HepG2 (cell line): ENCODE measurements around the gene TRPC1. TPM values are rescaled to one million over a fixed set of nuclear protein-coding genes. Genes with fewer than 3 reads are reported as not detected.

Source experiments
- ARNTL ChIP-seq: sonication (generic); formaldehyde crosslinking; IDR thresholded peaks from 2 replicates; pipeline ENCODE4 v1.4.0; 2020; ENCODE audit warnings: mild to moderate bottlenecking, missing genetic modification reagents
- FOXA1 ChIP-seq, 2 experiments: fragments of 450-650 bp in 1 of 2; sonication (generic) in 1 of 2; formaldehyde crosslinking in 1 of 2; IDR thresholded peaks; 2 replicates each; pipeline versions ENCODE4 v1.4.0 to v1.6.1; 2016 to 2020; ENCODE audit warnings: missing genetic modification reagents in 1 of 2
- NONO ChIP-seq, 2 experiments: fragments of 450-650 bp in 1 of 2; sonication (generic) in 1 of 2; formaldehyde crosslinking in 1 of 2; IDR thresholded peaks in 1 of 2; conservative IDR thresholded peaks in 1 of 2; 2 replicates each; pipeline versions ENCODE4 v1.6.1 to v1.8.0; 2017 to 2022; ENCODE audit warnings: mild to moderate bottlenecking in 1 of 2, missing genetic modification reagents in 1 of 2, moderate library complexity in 1 of 2
- NRL ChIP-seq: sonication (generic); formaldehyde crosslinking; IDR thresholded peaks from 2 replicates; pipeline ENCODE4 v1.5.0; 2020; ENCODE audit warnings: missing genetic modification reagents, mild to moderate bottlenecking, moderate library complexity, borderline replicate concordance
- PHF8 ChIP-seq: sonication (generic); formaldehyde crosslinking; IDR thresholded peaks from 2 replicates; pipeline ENCODE4 v1.5.0; 2020; ENCODE audit warnings: missing genetic modification reagents
- RERE ChIP-seq: IDR thresholded peaks from 2 replicates; pipeline ENCODE4 v1.6.1; 2016; ENCODE audit warnings: low read depth, missing genetic modification reagents, missing compliant biosample characterization
- SIX1 ChIP-seq: sonication (generic); formaldehyde crosslinking; IDR thresholded peaks from 2 replicates; pipeline ENCODE4 v1.4.0; 2020; ENCODE audit warnings: missing genetic modification reagents, borderline replicate concordance
- SP2 ChIP-seq: sonication (generic); formaldehyde crosslinking; IDR thresholded peaks from 2 replicates; pipeline ENCODE4 v1.5.1; 2020; ENCODE audit warnings: mild to moderate bottlenecking, missing genetic modification reagents
- TERF1 ChIP-seq: sonication (generic); formaldehyde crosslinking; IDR thresholded peaks from 2 replicates; pipeline ENCODE4 v1.8.0; 2022; ENCODE audit warnings: mild to moderate bottlenecking, missing genetic modification reagents, moderate library complexity
- ZBTB33 ChIP-seq: sonication (generic); formaldehyde crosslinking; IDR thresholded peaks from 2 replicates; pipeline ENCODE4 v1.4.0; 2020; ENCODE audit warnings: missing genetic modification reagents
- ZNF766 ChIP-seq: sonication (generic); formaldehyde crosslinking; IDR thresholded peaks from 2 replicates; pipeline ENCODE4 v1.5.0; 2020; ENCODE audit warnings: missing genetic modification reagents, borderline replicate concordance
- polyA plus RNA-seq, 8 experiments: library from polyadenylated mRNA; depleted of rRNA in 3 of 8; stranded (reverse) in 7 of 8; unstranded in 1 of 8; fragments of >200 nt; fragmentation: Illumina TruSeq in 4 of 8; extraction: Trizol in 4 of 8; gene quantifications; 2 replicates each; pipeline versions ENCODE4 v1.2.1 to v1.2.3, GENCODE V29; 2011 to 2016; ENCODE audit warnings: low read depth in 4 of 8, missing spikeins in 1 of 8, mixed read lengths in 1 of 8; ENCODE audit not compliant: insufficient read depth in 1 of 8
- total RNA-seq, 5 experiments: library from RNA; depleted of rRNA; stranded (reverse); fragments of >200 nt; fragmentation: Illumina TruSeq; extraction: Trizol; gene quantifications; 2 replicates each; pipeline ENCODE4 v1.2.3, GENCODE V29; 2016; ENCODE audit warnings: low read depth in 1 of 5
- TF ChIP-seq, protein P1 (sequence below): sonication (generic); formaldehyde crosslinking; IDR thresholded peaks from 2 replicates; pipeline ENCODE4 v1.5.1; 2020; ENCODE audit warnings: mild to moderate bottlenecking, missing genetic modification reagents, borderline replicate concordance
- TF ChIP-seq, protein P2 (sequence below): sonication (generic); formaldehyde crosslinking; IDR thresholded peaks from 2 replicates; pipeline ENCODE4 v1.5.0; 2020; ENCODE audit warnings: missing genetic modification reagents
- TF ChIP-seq, protein P3 (sequence below): sonication (generic); formaldehyde crosslinking; IDR thresholded peaks from 2 replicates; pipeline ENCODE4 v1.5.0; 2020; ENCODE audit warnings: missing genetic modification reagents, mild to moderate bottlenecking, borderline replicate concordance

TRPC1 gene
- total and polyA plus RNA-seq, 2 of the 13 experiments (the other 11 are each of a cell fraction or from before 2014, with no cell fraction given), result 10.8 to 13.1 TPM

- TF ChIP-seq ZBTB33 (CRISPR knock-in tag), result no peak
- TF ChIP-seq NRL, result no peak
- TF ChIP-seq, protein P1, sequence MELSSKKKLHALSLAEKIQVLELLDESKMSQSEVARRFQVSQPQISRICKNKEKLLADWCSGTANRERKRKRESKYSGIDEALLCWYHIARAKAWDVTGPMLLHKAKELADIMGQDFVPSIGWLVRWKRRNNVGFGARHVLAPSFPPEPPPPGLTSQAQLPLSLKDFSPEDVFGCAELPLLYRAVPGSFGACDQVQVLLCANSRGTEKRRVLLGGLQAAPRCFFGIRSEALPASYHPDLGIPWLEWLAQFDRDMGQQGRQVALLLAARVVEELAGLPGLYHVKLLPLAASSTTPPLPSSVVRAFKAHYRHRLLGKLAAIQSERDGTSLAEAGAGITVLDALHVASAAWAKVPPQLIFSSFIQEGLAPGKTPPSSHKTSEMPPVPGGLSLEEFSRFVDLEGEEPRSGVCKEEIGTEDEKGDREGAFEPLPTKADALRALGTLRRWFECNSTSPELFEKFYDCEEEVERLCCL (CRISPR knock-in tag), result no peak
- TF ChIP-seq, protein P2, sequence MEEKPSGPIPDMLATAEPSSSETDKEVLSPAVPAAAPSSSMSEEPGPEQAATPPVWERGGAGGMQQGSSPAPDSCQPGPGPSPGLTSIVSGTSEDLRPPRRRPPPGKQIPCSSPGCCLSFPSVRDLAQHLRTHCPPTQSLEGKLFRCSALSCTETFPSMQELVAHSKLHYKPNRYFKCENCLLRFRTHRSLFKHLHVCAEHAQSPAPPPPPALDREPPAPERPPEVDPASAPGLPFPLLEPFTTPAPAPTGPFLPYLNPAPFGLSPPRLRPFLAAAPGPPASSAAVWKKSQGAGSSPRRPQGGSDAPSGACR (CRISPR knock-in tag), result no peak
- TF ChIP-seq, protein P3, sequence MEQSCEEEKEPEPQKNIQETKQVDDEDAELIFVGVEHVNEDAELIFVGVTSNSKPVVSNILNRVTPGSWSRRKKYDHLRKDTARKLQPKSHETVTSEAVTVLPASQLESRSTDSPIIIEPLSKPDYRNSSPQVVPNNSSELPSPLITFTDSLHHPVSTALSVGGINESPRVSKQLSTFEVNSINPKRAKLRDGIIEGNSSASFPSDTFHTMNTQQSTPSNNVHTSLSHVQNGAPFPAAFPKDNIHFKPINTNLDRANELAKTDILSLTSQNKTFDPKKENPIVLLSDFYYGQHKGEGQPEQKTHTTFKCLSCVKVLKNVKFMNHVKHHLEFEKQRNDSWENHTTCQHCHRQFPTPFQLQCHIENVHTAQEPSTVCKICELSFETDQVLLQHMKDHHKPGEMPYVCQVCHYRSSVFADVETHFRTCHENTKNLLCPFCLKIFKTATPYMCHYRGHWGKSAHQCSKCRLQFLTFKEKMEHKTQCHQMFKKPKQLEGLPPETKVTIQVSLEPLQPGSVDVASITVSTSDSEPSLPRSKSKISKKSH, result no peak
- TF ChIP-seq TERF1, result no peak
- no peak for TF ChIP-seq NONO (IDR thresholded peaks at IDR 0.05)
- TF ChIP-seq NONO (CRISPR knock-in tag; conservative IDR thresholded peaks at IDR 0.05), result 0 out of 2 replicates have a peak, but pooled peaks have one; percentile 28
- TF ChIP-seq RERE (CRISPR knock-in tag), result 0 out of 2 replicates have a peak, but pooled peaks have one; percentile 66
- no peak for TF ChIP-seq ZNF766 (CRISPR knock-in tag)
- TF ChIP-seq SIX1, result peak; percentile 58; the same call in 1 of the 2 replicates
- no peak for TF ChIP-seq PHF8 (CRISPR knock-in tag)
- no peak for TF ChIP-seq SP2 (CRISPR knock-in tag)
- peak; percentile 81 for TF ChIP-seq FOXA1 (IDR thresholded peaks at IDR 0.05)
- peak; percentile 85 for TF ChIP-seq FOXA1 (CRISPR knock-in tag; IDR thresholded peaks at IDR 0.05)
- TF ChIP-seq ARNTL, result 0 out of 2 replicates have a peak, but pooled peaks have one; percentile 52
Observed at GRCh38 chr3:142846779-142847577, 123.1 kb downstream of the TRPC1 start (continued).
